GM19467 (cell line): Measurements from ENCODE around the gene COL1A2.
A peak's percentile ranks its signal among the peaks of the same experiment; 100 is the strongest.

ENCODE experiments used
- ATAC-seq: cut with Tn5 transposase; IDR thresholded peaks from one replicate; pipeline ENCODE4 v1.9.1; 2021; ENCODE audit warnings: mild to moderate bottlenecking, moderate library complexity; ENCODE audit not compliant: unreplicated experiment

The COL1A2 gene

DNA sequence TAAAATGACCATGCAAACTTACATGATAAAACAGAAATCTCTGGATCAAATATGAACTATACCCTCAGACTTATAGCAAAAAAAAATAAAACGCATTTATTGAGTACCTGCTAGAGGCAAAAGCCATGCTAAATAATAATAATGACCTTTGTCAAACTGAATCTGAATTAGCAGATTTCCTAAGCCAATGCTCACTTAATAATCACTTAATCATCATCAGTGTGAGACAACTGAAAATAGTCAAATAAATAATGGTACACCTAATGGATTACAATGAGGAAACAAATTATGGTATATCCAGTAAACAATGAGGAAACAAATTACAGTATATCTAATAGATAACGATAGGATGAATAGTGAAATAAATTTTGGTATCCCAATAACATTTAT lies 37.6 kb downstream of the COL1A2 start:
- no peak for ATAC-seq

DNA sequence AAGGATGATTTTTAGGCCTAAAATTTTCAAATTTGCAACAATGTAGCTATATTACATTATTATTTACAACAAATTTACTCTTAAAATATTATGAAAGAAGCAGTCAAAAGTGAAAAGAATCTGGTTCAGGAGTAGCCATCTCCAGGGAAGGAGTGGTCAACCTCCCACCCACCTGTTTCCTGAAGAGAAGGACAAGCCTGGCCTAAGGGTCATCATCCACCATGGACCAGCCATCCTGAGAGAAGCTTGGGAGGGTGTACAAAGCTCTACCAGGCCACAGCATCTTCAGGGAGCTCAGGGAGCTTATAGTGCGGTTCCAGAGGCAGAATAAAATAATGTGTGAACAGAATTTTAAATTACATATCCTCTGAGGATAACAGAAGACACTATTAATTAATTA lies 38.1 kb downstream of the COL1A2 start:
- no peak for ATAC-seq

DNA sequence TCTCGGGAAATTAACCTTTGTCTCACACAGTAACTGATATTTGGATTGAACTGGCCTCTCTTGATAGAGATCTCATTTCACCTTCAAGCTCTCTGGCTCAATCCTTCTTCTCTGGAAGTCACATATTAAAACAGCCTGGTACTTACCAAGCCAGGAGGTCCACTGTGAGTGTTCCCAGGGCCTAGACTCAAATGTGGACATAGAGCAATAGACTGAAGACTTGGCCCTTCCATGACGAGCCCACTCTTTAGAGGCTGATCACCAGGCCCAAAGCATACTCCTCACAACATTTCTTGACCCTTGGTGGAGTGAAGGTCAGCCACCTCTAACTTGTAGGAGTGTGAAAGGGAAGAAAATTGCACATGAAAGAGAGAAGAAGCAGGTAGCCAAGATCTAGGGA lies 38.5 kb downstream of the COL1A2 start:
- ATAC-seq, result no peak

DNA sequence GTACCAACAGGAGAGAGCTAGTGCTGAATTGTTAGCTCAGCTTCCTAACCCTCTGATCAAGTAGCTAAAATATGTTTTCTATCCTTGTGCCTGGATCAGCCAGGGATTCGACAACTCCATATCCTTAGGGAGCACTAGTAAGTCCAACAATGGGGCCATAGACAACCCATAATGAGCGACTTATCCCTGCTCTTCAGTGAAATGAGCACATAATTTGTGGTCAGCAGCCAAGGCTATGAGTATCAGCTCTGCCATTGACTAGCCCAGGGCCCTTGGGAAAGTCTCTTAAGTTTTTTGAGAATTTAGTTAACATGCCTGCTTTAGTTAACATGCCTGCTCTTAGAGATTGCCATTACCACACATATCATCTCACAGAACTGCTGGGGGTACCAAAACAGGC lies 39.3 kb downstream of the COL1A2 start:
- no peak for ATAC-seq

DNA sequence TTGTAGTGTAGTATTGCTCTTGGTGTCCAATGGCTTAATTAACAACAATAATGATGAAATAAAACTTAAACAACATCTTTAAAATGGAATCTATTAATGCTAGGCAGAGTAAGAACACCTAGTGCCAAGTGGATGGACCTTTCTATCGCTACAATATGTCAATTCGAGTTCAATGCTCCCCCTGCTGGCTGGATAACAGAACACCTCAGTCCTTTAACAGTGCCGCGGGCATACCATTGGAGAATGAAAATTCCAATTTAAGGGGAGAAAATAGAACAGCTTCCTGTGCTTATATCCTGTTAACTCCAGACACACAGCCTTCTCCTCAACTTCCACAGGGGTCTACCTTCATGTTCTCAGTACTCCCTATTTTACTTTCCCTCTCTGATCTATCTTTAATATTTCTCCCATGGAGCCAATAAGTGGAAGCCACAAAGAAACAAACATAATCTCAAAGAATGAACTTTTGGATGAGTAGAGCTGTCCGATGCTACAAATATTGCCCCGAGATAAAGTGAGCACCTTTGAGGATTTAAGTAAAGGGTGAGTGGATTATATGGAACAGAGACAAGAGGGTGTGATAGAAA lies 41.4 kb downstream of the COL1A2 start:
- ATAC-seq, result peak; percentile 92

DNA sequence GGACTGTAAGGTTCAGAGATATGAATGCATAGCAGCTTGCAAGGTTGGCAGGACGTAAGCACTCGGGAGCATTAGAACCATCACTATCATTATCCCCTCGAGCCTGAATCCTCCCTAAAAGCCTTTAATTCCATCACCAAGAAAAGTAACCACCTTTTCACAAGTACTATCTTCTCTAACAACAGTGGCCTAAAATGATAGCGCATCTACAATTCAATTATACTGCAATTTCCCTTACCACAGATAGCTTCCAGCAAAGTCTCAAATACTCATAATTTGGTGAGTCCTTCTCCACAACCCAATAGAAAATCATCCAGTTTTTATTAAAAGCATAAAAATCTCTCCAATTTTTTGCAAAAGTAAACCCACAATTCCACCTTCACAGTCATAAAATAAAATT lies 42.0 kb downstream of the COL1A2 start:
- ATAC-seq, result no peak

DNA sequence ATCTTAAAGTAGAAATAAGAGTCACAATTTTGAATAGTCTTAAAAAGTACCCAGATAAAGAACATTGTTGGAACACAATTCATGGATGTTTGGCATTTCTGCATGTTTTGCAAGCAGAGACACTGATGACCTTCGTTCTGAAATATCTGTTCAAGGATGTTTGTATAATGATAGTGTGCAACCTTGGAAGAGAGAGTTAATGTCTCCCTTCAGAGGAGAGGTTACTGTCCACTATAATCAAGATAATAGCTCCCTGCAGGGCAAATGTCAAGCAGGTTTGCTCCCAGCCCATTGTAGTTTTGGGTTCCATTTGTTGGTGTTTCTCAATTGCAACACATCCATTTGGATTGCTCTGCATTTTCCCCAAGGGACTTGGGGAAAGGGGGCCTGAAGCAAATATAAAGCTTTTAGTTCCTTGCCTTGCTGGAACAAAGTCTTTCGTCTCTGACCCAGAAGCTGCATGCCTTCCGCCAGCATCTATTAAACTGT lies 45.2 kb downstream of the COL1A2 start:
- ATAC-seq, result no peak

DNA sequence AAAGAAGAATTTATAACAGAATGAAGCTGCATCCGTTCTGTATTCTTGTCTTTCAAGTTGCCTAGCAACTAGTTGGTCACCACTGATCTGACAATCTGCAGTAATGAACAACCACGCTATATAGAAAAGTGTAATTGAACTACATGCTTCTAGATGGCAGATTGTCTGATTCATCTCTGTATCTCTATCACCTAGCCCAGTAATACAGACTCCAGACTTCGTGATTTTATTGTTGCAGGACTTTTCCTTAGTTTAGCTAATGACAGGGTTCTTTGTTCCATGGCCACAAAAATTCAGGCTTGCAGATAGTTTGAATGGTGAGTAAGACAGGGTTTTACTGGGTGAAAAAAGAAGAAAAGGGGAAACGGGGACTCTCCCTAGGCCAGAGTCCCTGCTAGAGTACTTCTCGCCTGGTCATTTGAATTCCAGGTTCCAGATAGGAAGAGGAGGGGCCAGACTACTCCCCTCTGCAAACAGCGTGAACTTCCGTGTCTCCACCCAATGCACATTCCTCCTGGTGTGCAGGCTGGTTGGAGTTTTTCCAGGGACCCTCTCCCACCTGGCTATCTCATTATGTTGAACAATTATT lies 45.9 kb downstream of the COL1A2 start:
- ATAC-seq, result no peak

DNA sequence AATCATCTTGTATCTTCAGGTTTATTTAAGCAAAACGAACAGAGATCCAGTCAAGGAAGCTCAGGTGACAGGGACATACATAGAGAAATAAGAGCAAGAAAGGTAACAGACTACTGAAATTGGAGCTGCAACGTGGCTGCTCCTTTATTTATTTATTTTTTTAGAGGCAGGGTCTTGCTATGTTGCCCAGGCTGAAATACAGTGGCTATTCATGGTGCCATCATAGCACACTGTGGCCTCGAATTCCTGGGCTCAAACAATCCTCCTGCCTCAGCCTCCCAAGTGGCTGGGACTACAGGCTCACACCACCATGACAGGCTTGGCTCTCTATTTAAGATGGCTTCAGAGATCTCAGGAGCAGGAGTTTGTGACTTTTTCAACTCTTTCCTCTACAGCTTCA lies 46.4 kb downstream of the COL1A2 start:
- ATAC-seq, result no peak

DNA sequence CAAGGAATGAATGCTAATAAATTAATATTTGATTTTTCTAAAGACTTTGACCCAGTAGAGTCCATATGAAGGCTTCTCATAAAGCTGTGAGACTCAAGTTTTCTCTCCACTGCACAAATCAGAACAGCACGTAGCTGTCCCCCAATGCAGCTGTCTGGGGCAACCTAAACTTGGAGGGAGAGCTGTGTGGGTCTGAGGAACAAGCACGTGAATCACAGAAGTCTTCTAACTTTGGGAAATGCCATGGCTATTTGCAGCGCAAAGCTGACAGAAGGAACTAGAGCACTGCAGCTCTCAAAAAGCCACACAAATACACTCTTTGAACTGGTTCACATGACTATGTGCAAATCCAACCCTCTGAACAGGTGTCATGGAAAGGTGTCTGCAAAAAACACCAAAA lies 47.9 kb downstream of the COL1A2 start:
- ATAC-seq, result no peak

DNA sequence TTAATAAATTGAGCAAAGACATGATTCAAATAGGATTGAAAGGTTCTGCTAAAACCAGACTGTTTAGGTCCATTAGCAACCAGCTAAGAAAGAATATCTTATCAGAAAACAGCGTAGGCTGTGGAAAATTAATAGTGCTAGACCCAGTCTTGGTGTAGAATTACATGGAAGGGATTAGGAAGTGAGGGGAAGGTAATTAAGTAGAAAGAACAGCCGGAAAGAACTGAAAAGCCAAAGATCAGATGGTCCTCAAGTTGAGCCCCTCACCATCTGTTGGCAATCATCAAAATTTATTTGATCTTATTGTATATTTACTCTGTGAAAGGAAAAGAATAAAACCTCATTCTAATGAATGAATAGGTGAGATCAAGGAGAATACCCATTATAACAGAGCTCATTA lies 50.1 kb downstream of the COL1A2 start:
- no peak for ATAC-seq

DNA sequence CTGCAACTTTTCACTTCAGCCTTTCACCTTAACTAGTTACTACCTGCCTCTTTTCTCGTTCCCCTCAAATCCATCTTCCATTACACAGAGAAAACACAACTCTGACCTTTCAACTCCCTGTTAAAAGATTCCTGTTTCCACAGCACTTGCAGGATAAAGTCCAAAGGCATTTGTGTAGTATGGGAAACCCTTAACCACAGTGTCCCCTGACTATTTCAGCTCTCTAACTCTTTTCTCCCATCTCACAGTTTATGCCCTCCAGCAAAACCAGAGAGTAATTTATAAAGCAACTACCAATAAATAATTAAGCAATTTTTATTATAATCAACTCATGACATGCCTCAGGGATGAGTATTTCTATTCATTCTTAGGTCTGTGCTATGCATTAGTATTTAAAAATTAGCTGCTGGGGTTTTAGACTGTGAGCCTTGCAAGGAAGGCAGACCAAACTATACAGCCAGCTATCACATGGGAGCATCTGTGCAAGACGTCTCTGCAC lies 51.0 kb downstream of the COL1A2 start:
- ATAC-seq, result no peak

DNA sequence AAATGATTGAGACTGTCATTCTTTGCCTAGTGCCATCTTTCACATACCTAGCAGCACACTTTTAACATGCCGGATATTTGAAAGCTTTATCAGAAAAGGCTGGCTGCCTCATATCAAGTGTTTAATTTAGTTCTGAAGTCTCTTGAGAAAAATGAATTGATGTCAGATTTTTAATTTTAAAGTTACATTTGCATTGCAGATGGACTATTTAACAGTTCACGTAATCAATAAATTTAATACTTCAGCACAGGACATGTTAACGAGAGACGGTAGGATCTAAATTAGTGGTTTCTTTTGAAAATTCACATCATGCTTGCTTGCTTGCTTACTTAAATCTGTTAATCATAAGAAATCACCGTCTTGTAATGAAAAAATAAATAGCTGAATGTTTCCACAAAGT lies 51.6 kb downstream of the COL1A2 start:
- no peak for ATAC-seq

DNA sequence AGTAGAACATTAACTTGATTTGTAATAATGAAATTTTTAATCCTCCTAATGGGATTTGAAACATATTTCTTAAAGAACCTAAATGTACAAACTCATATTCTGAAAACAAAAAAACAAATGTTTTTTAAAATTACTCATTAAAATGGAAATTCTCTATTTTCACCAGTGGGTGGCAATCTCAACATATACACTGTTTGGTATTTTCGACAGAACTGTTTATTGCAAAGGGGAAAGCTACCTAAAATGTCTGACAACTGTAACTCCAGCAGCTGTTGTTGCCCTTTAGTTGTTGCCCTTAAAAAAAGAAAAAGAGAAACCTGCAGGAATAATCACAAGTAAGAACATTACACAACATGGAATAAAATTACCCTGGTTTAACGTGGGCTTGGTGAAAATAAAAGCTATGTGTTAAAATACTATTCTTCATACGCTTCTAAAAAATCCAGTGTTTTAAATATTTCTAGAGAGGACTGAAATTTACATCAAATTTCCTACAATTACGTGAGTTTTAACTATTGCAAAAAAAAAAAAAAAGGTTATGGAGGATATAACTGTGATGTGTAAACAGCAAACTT lies 54.5 kb downstream of the COL1A2 start:
- ATAC-seq, result peak; percentile 73

DNA sequence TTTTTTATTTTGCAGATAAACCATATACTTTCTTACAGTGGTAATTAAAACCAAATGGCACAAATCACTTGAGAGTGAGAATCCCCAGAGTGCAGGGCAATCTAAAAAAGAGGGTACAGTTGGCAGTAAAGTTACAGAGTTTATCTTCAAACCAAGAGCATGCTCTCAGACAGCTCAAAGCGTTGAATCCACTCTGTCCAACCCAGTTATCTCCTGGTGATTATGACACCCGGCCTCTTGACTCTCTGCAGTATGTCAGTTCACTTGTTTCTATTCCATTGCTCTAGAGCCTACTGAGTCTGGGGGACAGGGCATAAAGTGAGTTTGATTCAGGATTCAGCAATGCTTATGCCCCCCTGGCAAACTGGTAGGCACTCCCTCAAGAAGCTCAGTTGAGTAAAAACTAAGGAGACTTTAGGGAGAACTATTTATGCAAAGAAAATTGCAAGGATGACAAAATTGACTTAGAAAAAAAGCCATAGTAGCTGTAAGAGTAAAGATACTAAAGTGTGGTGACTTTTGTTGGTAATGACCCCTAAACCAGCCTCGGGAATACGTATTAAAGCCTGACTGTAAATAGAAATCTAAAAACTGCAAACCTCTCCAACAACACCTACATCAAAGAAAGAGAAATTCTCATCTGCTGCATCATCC lies 55.5 kb downstream of the COL1A2 start:
- no peak for ATAC-seq

DNA sequence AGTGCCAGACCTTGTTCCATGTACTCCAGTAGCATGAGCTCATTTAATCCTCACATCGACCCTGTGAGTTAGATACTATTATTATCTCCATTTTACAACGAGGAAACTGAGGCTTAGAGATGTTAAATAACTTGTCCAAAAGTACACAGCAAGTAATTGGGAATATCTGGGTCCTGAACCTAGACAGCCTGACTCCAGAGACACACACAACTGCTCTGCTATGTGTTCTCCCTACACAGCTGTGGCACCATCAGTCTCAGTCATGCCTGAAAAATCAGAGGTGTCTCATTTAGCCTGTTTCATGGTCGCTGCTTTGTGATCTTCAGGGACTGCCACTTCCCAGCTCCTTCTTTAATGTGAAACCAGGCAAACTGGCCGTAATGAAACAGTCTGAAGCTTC lies 56.5 kb downstream of the COL1A2 start:
- ATAC-seq, result no peak

DNA sequence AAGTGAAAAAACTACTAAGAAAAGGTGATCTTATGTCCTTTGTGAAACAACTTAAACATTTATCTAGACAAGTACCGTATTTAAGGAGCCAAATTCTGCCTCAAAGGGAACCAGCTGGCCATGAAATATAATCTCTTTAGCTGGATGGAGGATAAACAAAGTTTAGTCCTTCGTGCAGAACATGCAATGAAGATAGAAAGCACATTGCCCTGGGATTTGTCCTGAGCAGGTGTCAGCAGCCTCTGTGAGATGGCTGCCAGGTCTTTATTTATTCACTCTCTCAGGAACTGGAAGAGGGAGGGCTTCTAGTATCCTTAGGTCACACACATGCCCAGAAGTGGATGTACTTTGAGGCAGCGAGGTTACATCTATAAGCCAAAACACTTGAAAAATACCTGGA lies 57.5 kb downstream of the COL1A2 start:
- ATAC-seq, result no peak

DNA sequence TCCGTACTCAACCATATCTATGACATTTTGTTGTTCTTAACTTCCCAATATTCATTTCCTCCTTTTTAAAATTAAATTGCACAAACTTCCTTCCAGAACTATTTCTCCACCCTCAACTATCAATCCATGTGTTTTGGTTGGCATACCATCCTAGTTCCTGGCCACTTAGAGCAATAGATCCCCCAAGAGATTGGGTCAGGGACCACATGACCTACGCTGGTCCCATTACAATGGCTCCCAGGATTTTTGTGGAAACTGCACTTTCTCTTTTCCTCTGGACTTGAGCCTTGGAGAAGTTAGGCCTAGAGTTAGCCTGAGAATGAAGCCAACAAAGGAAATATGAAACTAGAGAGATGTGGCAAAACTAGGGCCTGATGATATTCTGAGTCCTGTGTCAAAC lies 59.2 kb downstream of the COL1A2 start:
- ATAC-seq, result no peak

DNA sequence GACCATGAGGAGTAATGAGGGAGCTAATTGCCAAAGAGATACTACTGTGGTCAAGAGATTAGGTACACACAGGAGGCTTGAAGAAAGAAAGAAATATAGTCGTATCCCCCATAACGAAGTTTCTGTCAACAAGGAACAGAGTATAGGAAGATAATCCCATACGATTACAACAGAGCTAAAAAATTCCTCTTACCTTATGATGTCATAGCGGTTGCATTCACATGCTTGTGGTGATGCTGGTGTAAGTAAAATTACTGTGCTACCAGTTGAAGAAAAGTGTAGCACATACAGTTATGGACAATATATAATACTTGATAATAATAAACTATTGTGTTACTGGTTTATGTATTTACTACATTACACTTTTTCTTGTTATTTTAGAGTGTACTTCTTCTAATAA lies 63.3 kb downstream of the COL1A2 start:
- no peak for ATAC-seq

DNA sequence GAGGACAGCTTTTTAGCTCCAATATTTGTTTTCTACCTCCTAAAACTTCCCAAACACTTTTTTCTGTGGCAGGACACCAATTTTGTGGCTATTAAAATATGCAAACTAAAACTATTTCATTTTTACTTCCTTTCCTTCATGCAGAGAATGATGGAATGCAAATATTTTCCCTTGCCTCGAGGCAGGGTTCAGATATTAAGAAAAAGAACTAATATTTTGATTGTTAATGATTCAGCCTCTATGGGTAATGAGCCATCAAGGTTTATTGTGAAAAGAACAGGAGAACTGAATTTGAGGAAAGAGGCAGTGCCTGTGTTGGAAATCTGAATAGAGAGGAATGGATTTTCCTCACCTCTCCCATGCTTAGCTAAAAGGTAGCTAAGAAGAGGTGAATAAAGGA lies 71.8 kb downstream of the COL1A2 start:
- no peak for ATAC-seq

DNA sequence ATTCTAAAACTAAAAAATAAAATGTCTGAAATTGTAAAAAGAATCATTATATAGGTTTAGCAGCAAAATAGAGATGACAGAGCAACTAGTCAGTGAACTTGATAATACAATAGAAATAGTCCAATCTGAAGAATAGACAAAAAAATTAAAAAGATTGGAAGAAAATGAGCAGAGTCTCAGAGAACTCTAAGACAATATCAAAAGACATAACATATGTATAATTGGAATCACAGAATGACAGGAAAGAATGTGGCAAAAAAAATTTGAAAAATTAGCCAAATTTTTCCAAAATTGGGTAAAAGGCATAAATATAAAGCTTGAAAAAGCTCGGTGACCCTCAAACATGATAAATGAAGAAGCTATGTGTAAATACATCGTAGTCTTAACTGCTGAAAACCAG lies 76.9 kb downstream of the COL1A2 start:
- ATAC-seq, result no peak

DNA sequence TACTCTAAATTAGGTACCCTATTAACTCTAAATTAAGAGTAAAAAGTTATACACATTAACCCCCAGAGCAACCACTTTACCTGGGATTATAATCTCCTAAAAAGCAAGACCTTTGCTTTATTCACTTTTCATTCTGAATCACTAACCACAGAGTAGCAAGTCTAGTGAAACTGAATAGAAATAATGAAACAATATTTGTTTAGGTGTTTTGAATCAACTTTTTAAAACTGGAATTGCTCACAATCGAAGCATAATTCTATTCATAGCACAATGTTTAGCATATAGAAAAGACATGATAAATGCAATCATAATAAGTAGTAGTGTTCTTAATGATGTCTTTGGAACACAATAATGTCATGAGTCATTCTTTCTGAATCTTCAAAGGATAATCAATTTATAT lies 77.9 kb downstream of the COL1A2 start:
- no peak for ATAC-seq
